B cell (primary cell): ENCODE results near the gene PPP2R2C. TPM values are rescaled to one million over a fixed set of nuclear protein-coding genes. Genes with fewer than 3 reads are reported as not detected.

Experiments
- ATAC-seq: fragments of 200-7000 bp; cut with Tn5 transposase; one replicate; pipeline ENCODE4 v1.10.0; 2021; ENCODE audit warnings: low read depth, mild to moderate bottlenecking, moderate number of reproducible peaks, moderate library complexity
- CTCF ChIA-PET: fragments of 350-600 bp; sonication (Branson Sonifier 250); formaldehyde crosslinking; loops from one replicate; lab custom pipeline; 2021; ENCODE audit warnings: antibody characterized with exemption, inconsistent platforms; lab: Charles Lee
- POLR2A ChIA-PET: fragments of 350-600 bp; sonication (Branson Sonifier 250); formaldehyde crosslinking; loops from one replicate; lab custom pipeline; 2021; ENCODE audit warnings: antibody characterized with exemption; lab: Charles Lee
- DNase-seq: peaks from one replicate; pipeline ENCODE4 v3.0.0; 2013
- H2AFZ ChIP-seq: 2 replicates; pipeline ENCODE4 v1.6.1; 2012; ENCODE audit warnings: mild to moderate bottlenecking, low read depth, low read length; ENCODE audit not compliant: insufficient read depth, poor library complexity, severe bottlenecking
- H3K27ac ChIP-seq, 2 donors: 1 replicate in 1 of 2; 2 replicates in 1 of 2; pipeline ENCODE4 v1.5.1; 2012 to 2013; ENCODE audit warnings: low read length in 2 of 2, mild to moderate bottlenecking in 2 of 2, moderate library complexity in 1 of 2
- H3K27me3 ChIP-seq, 4 experiments: fragments of 200-600 bp in 1 of 4; sonication (generic) in 1 of 4; replicated peaks in 1 of 4; 1 replicate in 2 of 4; 2 replicates in 2 of 4; pipeline versions ENCODE4 v1.6.1 to v1.7.0; 2013 to 2016; ENCODE audit warnings: low read length in 3 of 4, mild to moderate bottlenecking in 2 of 4, mixed read lengths in 1 of 4, moderate library complexity in 1 of 4; ENCODE audit not compliant: insufficient read depth in 4 of 4, control insufficient read depth in 3 of 4; ENCODE audit errors: control extremely low read depth in 1 of 4
- H3K36me3 ChIP-seq, 2 experiments: replicated peaks in 1 of 2; 1 replicate in 1 of 2; 2 replicates in 1 of 2; pipeline versions ENCODE4 v1.6.1 to v1.7.1; 2013; ENCODE audit warnings: low read length in 1 of 2; ENCODE audit not compliant: insufficient read depth in 2 of 2, control insufficient read depth in 1 of 2; ENCODE audit errors: control extremely low read depth in 1 of 2, extremely low read depth in 1 of 2
- H3K4me1 ChIP-seq, 2 donors: fragments of 200-600 bp in 1 of 2; sonication (generic) in 1 of 2; 1 replicate in 1 of 2; 2 replicates in 1 of 2; pipeline versions ENCODE4 v1.5.1 to v1.6.1; 2013 to 2017; ENCODE audit warnings: low read length in 2 of 2; ENCODE audit not compliant: control insufficient read depth in 2 of 2, insufficient read depth in 2 of 2
- H3K4me2 ChIP-seq: replicated peaks from 2 replicates; pipeline ENCODE3; 2012; ENCODE audit warnings: mild to moderate bottlenecking, low read depth, low read length; ENCODE audit not compliant: poor library complexity, severe bottlenecking
- H3K4me3 ChIP-seq, 5 experiments: fragments of 200-600 bp in 1 of 5; sonication (generic) in 1 of 5; 1 replicate in 3 of 5; 2 replicates in 2 of 5; pipeline versions ENCODE4 v1.5.1 to v1.7.0; 2011 to 2016; ENCODE audit warnings: low read length in 4 of 5, mild to moderate bottlenecking in 4 of 5, low read depth in 2 of 5, control low read depth in 1 of 5, moderate library complexity in 1 of 5; ENCODE audit not compliant: insufficient read depth in 1 of 5; ENCODE audit errors: control extremely low read depth in 1 of 5, extremely low read depth in 1 of 5
- H3K79me2 ChIP-seq: fragments of 200-600 bp; sonication (generic); one replicate; pipeline ENCODE4 v1.6.0; 2016; ENCODE audit warnings: low read length; ENCODE audit not compliant: control insufficient read depth, insufficient read depth
- H3K9ac ChIP-seq: fragments of 200-600 bp; sonication (generic); 2 replicates; pipeline ENCODE4 v1.6.1; 2017; ENCODE audit warnings: mild to moderate bottlenecking, low read length, moderate library complexity
- H3K9me3 ChIP-seq, 3 donors: one replicate each; pipeline versions ENCODE4 v1.6.1 to v1.7.1; 2013; ENCODE audit warnings: low read length in 2 of 3; ENCODE audit not compliant: control insufficient read depth in 2 of 3, insufficient read depth in 1 of 3; ENCODE audit errors: control extremely low read depth in 1 of 3
- H4K20me1 ChIP-seq: 2 replicates; pipeline ENCODE4 v1.6.0; 2012; ENCODE audit warnings: mild to moderate bottlenecking, low read length; ENCODE audit not compliant: insufficient read depth, control insufficient read depth, poor library complexity, severe bottlenecking
- H3K27ac Mint-ChIP-seq: one replicate; pipeline ENCODE4 v1.8.0; 2021; ENCODE audit warnings: mixed read lengths
- H3K27me3 Mint-ChIP-seq: one replicate; pipeline ENCODE4 v1.8.0; 2021; ENCODE audit warnings: mixed read lengths
- H3K4me1 Mint-ChIP-seq: one replicate; pipeline ENCODE4 v1.8.0; 2021; ENCODE audit warnings: mixed read lengths
- H3K4me3 Mint-ChIP-seq: one replicate; pipeline ENCODE4 v1.8.0; 2021; ENCODE audit warnings: mixed read lengths
- H3K9me3 Mint-ChIP-seq: one replicate; pipeline ENCODE4 v1.8.0; 2022; ENCODE audit warnings: mixed read lengths; ENCODE audit not compliant: insufficient read depth
- CTCF ChIP-seq: fragments of 200-600 bp; IDR thresholded peaks from one replicate; pipeline ENCODE4 v1.8.0; 2022; ENCODE audit warnings: antibody characterized with exemption, mild to moderate bottlenecking
- EZH2 ChIP-seq: IDR thresholded peaks from 2 replicates; pipeline ENCODE4 v1.6.1; 2012; ENCODE audit warnings: borderline replicate concordance, low read depth, mild to moderate bottlenecking, moderate library complexity, low read length; ENCODE audit not compliant: insufficient read depth, poor library complexity, severe bottlenecking
- WGBS: methylation state at CpG from one replicate; pipeline ENCODE4 v1.1.5; 2013; ENCODE audit warnings: missing lambda C conversion rate; ENCODE audit not compliant: insufficient coverage; 5-methylcytosine and 5-hydroxymethylcytosine counted together
- intact Hi-C: fragments of 100-400 bp; cut with micrococcal nuclease; formaldehyde crosslinking; loops from one replicate; pipeline ENCODE4 v1.10.0; 2022
- polyA plus RNA-seq: library from polyadenylated mRNA; depleted of rRNA; stranded (reverse); fragments of >200 nt; gene quantifications from 2 replicates; pipeline ENCODE4 v1.2.3, GENCODE V29; 2012
- total RNA-seq, 2 donors: library from RNA; stranded (reverse); fragments of 120-200 nt in 1 of 2; gene quantifications; 1 replicate in 1 of 2; 2 replicates in 1 of 2; pipeline versions ENCODE4 v1.2.3 to v1.2.4, GENCODE V29; 2013 to 2022

PPP2R2C gene
- total and polyA plus RNA-seq, 2 donors (not counting 1 experiment from before 2014, with no cell fraction given): not detected

GRCh38 chr4:6378493-6379445 is 93.6 kb downstream of the PPP2R2C start:
- ChIA-PET CTCF (no interaction called here), POLR2A (no interaction called here)
- H3K27me3 ChIP-seq: peaks cover 0 to 4% (median 0%) of the 10 kb centered on the region in 4 experiments
- Mint-ChIP-seq H3K27ac (no peak overlapping the region), H3K4me3 (no peak overlapping the region), H3K4me1 (no peaks in the 10 kb centered on the region), H3K27me3 (peaks cover 23% of the 10 kb centered on the region), H3K9me3 (no peaks in the 10 kb centered on the region)
- H3K4me2 ChIP-seq: no peak overlapping the region
- no peaks in the 10 kb centered on the region for H3K9me3 ChIP-seq
- H4K20me1 ChIP-seq: no peaks in the 10 kb centered on the region
- no peaks in the 10 kb centered on the region for H3K79me2 ChIP-seq
- no peak overlapping the region for H3K9ac ChIP-seq
- H3K36me3 ChIP-seq: no peaks in the 10 kb centered on the region
- no peak overlapping the region for H2AFZ ChIP-seq
- no peaks in the 10 kb centered on the region for H3K4me1 ChIP-seq
- no peak for ATAC-seq
- H3K27ac ChIP-seq: no peak overlapping the region
- DNase-seq: no peak
- WGBS: 91% methylated on average over 37 of the region's 41 CpGs
- intact Hi-C loops: no loop called here
- no peak overlapping the region for H3K4me3 ChIP-seq
- TF ChIP-seq EZH2 (no peak), CTCF (no peak)
